IPS-NIHi7 (cell line): ENCODE results near the gene TMEM229B.

Experiments used
- DNase-seq: peaks from one replicate; pipeline ENCODE4 v3.0.0; 2012; ENCODE audit warnings: mixed read lengths; ENCODE audit errors: extremely low spot score

TMEM229B gene

GRCh38 chr14:67487332-67487731 lies 1.2 kb downstream of the TMEM229B start:
- DNase-seq = no peak

- no peak for DNase-seq
Measured at GRCh38 chr14:67486890-67487289, 1.6 kb downstream of the TMEM229B start.

DNA sequence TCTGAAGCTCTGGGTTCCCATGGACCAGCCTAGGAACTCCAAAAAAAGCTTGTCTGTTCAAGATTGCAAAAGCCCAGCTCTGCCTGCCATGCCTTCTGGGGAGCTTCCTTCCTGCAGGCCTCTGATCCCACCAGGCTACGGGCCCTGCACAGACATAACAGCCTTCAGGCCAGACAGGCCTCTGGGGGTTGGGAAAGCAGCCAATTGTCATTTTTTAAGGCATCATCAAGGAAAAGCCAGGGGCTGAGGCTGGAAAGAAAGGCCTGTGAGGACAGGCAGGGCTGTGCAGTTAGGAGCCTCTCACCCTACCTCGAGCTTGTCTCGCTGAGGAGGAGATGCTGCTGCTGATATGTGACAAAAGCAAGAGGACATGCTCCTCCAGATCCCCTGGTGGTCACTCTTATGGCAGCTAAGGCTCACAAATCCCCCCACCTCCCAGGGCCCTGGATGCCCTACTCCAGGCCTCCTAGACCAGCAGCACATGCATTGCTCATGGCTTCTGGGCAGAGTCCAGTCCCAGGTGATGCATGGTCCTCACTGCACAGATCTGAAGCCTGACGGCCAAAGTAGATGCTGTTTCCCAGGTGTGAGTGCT lies 2.9 kb downstream of the TMEM229B start:
- no peak for DNase-seq

- DNase-seq = no peak
Measured at GRCh38 chr14:67483579-67484285, 4.8 kb downstream of the TMEM229B start.

- no peak for DNase-seq
Measured at GRCh38 chr14:67482231-67483164, 6.0 kb downstream of the TMEM229B start.

- no peak for DNase-seq
Measured at GRCh38 chr14:67480011-67480410, 8.5 kb downstream of the TMEM229B start.

DNA sequence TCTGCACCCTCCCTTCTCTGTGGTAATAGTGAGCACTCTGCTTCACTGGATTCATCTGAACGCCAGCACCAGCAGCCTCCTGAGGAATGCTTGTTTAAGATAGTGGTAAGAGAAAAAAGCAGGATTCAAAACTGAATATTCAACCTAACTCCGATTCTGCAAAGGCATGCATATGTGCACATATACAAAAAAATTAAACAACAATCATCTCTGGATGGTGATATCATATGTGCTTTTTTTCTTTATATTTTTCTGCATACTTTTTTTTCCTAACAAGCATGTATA lies 9.8 kb downstream of the TMEM229B start:
- no peak for DNase-seq

- no peak for DNase-seq
Measured at GRCh38 chr14:67477926-67478799, 10.4 kb downstream of the TMEM229B start.

DNA sequence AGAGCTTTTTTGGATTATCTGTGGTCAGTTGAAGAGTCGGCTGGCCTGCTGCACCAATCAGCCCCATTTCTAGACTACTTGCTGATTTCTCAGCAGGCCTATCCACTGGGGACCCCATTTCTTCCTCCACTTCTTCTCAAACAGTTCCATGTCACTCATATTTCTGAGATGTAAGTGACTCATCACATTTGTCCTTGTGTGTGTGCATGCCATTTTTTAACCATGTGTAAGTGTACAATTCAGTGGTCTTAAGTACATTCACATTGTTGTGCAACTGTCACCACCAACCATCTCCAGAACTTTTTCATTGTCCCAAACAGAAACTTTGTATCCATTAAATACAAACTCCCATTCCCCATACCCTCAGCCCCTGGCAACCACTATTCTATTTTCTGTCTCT lies 14.2 kb downstream of the TMEM229B start:
- DNase-seq = no peak

GRCh38 chr14:67473290-67474082 lies 15.0 kb downstream of the TMEM229B start:
- DNase-seq = no peak

GRCh38 chr14:67472726-67473125 lies 15.8 kb downstream of the TMEM229B start:
- no peak for DNase-seq

- no peak for DNase-seq
Measured at GRCh38 chr14:67469954-67470353, 18.6 kb downstream of the TMEM229B start.

GRCh38 chr14:67468378-67468730 lies 20.2 kb downstream of the TMEM229B start:
- DNase-seq = no peak

DNA sequence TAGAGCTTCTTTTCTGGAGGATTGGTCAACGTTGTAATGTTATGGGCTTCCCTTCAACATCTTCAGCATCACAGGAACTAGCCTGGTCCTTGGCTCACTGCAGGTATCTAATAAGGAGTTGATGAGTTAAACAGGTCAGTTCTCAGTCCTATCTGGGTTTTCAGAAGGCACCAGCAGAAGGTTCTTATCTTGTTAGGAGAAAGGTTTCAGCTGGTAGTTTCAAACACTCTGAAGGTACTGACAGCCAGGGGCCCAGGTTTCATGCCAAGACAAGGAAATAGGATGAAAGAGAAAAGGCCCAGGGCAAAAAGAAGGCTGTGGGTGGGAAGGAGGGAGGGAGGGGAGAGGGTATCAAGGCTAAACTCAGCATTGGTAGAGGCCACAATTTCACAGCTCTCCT lies 21.4 kb downstream of the TMEM229B start:
- DNase-seq = no peak

DNA sequence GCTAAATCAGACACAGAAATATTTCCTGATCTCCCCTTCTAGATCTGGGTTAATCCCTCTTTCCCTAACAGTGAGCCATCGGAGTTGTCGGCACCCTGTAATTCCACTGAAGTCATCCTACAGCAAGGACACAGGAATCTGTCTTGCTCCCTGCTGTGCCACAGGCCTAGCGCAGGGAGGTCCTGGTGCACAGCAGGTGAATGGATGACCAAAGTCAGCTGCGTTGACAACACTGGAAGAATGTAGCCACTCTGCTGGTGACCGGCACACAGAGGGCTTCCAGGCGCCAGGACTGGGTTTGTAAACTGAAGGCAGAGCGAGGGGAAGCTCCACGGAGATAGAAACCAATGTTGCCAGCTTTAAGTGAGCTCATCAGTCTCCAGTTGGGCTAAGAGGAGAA lies 23.6 kb downstream of the TMEM229B start:
- no peak for DNase-seq

DNA sequence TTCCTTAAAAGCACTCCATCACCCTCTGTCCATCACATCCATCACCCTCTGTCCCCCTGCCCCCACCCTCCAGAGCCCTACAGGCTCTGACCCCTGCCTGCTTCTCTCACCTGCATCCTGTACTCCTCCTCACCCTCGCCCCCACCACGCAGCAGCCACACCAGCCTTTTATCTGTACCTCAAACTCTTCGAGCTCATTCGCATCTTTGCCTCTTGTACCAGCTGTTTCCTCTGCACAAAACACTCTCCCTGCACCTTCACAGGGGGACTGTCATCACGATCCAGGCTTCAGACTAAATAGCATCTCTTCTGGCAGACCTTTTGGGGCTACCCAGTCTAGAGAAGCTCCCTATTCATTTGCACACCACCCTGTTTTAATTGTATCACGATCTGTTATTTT lies 24.1 kb downstream of the TMEM229B start:
- DNase-seq = no peak

DNA sequence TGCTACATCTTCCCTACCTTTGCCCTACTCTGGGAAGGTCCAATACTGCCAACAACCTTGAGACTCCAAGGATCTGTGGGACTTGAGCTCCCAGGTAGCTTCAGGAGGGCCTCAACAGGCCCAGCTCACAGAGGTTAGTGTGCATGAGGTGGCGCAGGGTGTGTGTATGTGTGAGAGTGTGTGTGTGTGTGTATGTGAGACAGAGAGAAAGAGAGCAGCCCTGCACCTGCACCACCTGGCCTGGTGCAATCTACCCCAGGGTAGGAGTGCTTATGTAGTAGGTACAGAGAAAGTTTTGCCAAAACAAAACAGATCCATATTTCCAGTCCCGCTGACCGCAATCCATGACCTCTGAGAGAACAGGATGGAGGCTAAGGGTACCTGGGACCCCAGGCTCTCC lies 24.6 kb downstream of the TMEM229B start:
- DNase-seq = no peak

DNA sequence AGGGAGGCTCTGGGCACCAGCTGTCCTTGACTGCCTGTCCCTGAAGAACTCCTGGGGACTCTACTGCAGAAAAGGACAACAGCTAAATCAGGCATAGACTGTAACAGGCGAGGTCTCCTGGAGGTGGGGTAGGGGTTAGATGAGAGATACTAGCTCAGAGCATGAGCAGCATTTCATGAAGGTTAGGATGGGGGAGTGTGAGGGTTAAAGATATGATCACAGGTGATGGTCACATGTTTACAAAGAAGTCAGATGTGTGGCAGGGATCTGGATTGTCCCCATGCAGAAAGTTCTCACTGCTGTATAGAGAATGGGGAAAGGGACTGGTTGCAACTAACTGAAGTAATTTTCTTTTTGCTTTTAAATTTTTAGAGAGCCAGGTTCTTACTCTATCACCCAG lies 26.5 kb downstream of the TMEM229B start:
- DNase-seq = no peak

DNA sequence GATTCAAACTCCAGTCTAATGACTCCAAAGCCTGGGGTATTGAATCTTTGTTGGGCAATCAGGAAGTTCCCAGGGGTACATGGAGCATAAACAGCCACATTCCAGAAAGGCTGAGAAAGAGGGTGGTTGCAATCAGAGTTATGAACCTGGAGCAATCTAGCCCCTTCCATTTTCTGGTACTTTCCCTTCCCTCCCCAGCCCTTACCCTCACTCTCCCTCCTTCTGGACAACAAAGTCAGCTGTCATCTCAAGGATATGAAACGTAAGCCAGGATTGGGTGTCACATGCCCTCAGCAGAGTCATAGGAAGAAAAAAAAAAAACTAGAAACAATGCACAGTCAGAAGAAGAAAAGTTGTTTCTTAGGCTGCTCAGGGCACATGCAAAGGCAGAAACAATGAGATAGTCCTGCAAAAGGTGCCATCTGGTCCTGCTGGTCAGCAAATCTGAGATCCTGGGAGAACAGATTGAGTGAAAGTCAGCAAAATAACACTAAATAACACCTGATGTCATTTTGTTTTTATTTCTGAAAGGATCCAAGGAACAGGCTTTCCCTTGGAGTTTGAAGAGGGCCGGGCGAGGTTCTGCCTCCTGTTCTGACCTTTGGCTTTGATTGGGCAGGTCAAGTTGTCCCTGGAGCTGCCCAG lies 27.1 kb downstream of the TMEM229B start:
- DNase-seq = no peak

- DNase-seq = no peak
Measured at GRCh38 chr14:67459336-67459735, 29.2 kb downstream of the TMEM229B start.

GRCh38 chr14:67457782-67458181 lies 30.7 kb downstream of the TMEM229B start:
- peak; percentile 70 for DNase-seq
